Hematopoietic multipotent progenitor cell treated with erythropoietin and hydrocortisone succinate and interleukin-3 and kit ligand, for 17 days (in vitro differentiated cells): Measurements from ENCODE around the gene SCFD2.
"Not testable (repeated sequence)": the region's sequence is repeated elsewhere in the genome, so short reads cannot be mapped to it uniquely, and the experiment has no call there.

Experiments used
- DNase-seq: peaks from one replicate; pipeline ENCODE4 v3.0.0-alpha.2; 2015; ENCODE audit warnings: low spot score

The SCFD2 gene

DNA sequence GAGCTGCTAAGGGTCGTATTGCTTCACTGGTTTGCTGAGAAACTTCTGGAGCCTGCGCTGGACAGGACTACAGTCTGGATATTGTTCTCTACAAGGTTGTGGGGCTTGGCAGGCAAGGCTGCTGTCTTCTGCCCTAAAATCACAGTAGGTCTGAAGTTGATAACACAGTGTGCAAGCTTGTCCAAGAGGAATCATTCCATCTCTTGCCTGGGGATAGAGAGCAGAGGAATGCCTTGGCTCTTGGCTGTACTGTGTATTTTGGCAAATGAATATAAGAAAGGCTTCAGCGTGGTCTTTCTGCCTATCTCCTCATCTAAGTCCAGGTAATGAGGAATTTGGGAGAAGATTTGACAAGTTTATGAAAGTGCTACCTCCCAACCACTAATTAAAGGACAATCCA lies 513.1 kb downstream of the SCFD2 start:
- DNase-seq = no peak

DNA sequence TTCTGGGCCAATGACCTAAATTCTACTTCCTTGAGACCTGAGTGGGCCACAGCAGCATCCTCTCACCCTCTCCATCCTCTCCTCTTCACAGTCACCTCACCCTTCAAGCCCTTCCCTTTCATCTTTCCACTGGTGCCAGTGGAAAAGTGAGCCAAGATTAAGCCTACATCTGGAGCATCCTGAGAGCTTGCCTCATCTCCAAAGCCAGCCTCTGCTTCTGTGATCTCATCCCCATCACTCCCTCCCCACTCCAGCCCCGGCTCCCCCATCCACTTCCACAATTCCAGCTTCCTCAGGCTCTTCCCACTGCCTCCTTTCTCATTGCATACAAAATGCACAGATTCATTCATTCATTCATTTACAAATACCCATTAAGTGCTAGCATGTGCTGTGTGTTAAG lies 513.8 kb downstream of the SCFD2 start:
- no peak for DNase-seq

DNA sequence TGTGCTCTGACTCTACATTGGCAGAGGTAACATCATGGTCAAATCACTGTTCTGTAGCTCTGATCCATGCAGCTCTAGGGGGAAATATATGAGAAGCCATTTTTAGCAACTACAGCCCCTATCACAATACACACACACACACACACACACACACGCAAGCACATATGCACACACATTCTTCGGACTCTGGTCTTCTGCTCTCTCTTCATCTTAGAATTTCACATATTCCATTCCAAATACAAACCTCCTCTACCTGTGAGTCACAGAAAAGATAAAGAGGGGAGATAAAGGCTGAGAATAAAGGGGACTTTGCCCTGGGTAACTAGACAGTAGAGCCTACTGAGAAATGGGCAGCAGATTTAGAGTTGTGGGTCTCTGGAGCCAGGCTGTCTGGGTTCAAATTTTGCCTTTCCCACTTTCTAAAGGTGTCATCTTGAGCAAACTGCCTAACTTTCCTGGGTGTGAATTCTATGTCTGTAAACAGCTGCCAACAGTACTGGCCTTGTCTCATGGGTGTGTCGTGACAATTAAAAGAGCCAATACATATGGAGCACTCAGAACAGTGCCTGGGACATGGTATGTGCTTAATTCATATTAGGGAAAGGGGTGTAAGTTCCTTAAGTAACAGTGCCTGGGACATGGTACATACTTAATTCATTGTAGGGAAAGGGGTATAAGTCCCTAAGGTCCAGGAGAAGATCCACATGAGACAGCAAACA lies 515.3 kb downstream of the SCFD2 start:
- no peak for DNase-seq

DNA sequence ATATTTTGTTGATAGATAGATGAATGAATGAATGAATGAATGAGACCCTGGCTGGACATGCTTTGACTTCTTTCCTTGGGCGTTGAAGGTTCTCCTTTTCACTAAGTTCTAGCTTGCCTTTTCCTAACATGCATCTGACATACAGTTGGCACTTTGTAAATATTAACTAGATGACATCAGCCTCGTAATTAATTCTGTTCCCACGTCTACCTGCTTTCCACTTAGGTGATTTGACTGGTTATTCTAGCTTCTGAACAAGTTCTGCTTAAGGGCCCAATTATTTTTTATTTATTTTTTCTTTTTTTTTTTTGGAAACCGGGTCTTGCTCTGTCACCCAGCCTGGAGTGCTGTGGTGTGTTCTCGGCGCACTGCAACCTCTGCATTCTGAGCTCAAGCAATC lies 517.6 kb downstream of the SCFD2 start:
- DNase-seq = no peak

DNA sequence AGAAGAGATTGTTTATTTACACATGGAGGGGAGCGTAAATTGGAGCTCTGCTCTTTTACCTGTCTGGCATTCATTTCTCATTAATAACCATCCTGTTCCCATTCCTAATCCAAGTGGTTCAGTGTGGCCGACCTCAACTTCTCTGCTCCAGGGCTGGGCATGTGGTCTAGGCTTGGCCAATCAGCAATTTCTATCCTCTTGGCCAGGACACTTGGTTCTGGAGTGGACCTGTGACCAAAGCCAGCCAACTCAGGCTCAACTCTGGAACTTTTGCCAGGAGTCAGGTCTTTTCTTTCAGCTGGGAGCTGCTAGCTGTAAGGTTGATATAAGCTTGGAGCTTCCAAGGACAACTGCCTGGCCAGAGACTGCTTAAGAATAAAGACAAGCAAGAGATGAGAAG lies 519.4 kb downstream of the SCFD2 start:
- no peak for DNase-seq

DNA sequence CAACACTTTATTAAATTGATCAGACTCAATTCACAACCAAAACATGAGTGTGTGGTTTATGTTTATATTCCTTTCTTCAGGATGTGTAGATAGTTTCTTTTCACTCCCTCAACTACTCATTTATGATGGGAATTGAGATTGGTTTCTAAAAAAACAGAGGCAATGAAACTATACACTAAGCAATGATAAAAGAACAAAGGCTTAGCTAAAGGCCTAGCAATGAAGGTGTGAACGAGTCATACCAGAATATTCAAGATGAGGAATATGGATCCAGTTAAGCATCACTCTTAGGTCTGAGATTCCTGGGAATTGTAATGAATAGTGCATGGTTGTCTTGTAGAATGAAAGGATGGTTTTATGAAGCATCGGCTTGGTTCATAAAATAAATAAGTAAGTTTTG lies 521.3 kb downstream of the SCFD2 start:
- no peak for DNase-seq

DNA sequence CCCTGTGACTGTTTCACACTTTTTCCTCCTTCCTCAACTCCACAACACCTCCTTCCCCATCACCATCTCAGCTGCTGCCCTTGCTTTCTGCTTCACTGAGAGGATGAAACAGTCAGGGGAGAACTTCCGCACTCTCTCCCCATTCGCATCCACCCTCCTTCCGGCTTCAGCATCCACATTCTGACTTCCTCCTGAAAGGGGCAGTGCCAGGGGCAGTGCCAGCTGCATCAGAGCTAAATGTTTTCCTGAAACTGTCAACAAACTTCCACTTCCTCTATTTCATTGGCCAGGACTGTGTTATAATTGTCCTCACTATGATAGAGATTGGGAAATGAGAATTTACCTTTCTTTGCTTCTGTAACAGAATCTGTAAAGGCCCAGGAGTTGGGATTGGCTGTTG lies 521.9 kb downstream of the SCFD2 start:
- no peak for DNase-seq

DNA sequence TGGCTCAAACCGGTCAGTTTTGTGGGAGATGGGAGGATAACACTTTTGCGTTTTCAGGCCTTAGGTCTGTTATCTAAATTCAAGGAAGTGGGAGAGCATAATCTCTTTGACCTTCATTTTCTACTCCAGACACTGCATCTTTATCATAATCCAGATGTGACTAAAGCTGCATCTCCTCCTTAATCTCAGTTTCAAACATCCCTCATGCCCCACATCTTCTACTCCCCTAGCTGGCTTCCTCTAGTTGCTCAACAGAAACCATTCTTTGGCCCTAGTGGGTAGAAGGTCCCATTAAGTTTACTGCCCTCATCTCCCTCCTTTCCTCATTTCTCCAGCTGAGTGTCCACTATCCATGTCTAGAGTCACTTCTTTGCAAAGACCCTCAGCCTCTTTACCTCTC lies 522.5 kb downstream of the SCFD2 start:
- DNase-seq = no peak

DNA sequence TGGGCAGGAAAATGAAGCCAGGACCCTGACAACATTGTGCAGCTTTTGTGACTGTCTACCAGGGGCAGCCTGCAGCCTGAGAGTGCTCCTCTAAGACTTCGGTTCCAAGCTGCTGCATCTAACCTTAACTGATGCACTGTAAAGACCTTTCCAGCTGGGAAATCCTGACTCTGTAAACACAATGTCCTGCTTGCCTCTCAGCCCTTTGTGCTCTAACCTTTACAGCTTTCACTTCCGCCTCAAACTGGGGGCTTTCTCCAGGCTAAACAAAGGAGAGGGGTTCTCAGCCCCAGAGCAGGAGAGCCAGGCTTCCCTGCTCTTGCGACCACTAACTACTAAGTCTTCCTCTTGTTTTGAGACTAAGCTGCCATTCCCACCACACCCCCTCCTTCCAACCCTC lies 523.1 kb downstream of the SCFD2 start:
- no peak for DNase-seq

DNA sequence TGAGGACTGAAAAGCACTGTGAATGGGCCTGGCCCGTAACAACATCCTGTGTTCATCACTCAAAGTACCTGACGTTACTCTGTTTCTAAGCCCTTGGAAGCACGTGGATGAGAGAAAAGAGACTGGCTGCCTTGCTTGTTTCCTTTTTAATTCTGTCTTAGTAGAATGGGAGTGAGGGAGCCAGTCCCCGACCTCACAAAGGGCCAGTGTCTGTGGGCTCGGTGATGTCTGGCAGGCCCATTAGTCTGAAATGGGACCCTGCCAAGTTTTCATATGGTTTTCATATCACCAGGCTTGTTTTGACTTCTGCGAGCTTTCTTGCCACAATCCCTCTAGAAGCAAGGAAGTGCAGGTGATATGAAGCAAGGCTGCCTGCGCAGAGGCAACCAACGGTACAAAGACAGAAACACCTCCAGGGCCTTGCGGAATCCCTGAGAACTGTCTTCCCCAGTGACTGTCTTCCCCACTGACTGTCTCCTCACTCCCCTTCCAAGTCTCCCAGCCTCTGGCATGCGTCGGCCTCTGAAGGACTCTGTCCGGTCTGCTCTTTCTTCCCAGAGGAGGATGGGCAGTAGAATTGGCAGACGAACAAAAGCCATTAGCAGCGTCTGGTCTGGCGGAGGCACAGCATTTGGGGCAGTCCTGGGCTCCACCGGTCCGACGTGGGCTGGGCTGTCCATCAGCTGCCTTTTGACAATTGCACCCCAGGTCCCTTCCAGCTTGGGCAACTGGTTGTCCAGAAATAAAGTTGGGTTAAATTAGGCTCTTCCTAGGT lies 524.0 kb downstream of the SCFD2 start:
- no peak for DNase-seq

DNA sequence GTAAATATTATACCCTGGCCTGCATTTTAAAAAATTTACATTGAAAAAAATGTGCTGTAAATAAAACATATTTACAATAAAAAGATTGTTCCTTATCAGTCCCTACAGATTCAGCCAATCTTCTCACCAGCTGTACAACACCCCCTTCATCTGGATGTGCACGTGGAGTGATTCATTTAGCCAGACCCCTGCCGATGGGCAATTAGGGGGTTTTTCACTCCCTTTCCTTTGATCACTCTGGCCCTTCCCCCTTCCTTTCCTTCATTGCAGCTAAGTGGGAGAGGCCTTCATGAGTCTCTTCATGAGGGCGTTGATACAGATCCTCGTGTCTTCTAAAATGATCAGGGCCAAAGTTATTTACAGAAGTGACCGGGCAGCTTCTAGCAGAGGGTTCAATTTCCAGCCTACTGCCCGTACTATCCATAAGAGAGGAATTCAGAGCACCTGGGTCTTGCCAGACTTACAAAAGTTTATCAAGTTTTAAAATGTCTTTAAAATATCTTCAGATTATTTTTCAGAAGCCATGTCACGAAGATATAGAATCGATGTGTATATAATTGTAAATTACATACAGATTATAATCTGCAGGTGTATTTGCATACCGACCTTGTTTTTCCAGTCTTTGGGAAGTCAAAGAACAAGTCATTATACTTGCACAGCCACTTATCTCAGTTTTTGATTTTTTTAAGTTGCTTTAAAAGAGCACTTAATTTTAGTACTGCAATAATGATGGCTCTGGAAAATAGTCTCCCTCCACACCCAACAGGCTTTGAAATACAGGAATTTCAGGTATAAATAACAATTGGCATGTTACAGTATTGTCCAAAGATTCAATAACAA lies 525.1 kb downstream of the SCFD2 start:
- no peak for DNase-seq

DNA sequence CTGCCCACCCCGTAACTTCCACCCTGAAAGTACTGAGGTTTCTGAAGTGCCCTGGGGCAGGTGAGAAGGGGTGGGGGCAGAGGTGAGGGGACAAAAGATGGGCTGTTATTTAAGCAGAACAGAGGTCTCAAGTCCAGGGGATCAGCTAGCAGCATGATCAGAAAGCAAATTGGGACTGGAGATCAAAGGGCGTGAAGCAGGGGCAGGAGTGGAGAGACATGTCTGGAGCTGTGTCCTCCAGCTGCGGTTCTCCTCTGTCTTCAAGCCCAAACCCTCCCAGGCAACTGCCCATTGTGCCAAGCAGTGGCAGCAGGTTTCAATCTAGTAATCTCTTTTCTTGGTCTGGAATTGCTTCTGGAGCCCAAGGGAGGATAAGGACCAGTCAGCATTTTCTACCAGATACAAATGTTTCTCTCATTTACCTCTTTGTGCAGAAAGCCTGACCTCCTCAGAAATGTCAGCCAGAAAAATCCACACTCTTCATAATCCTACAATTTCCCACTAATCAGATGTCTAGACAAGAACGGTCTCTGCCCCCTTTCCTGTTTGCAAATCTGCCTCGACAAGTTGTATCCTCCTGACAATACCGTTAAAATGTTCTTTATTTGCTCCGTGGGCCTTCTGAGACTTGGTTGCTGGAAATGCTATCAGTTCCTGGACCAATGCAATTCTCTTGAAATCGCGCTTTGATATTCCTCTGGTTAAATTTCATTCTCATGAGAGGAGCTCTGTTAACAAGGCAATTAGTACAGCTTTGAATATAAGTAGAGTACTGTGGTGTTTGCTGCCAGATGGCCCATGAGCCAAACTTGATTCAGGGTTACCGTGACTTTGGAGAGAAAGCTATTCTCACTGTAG lies 526.9 kb downstream of the SCFD2 start:
- no peak for DNase-seq

DNA sequence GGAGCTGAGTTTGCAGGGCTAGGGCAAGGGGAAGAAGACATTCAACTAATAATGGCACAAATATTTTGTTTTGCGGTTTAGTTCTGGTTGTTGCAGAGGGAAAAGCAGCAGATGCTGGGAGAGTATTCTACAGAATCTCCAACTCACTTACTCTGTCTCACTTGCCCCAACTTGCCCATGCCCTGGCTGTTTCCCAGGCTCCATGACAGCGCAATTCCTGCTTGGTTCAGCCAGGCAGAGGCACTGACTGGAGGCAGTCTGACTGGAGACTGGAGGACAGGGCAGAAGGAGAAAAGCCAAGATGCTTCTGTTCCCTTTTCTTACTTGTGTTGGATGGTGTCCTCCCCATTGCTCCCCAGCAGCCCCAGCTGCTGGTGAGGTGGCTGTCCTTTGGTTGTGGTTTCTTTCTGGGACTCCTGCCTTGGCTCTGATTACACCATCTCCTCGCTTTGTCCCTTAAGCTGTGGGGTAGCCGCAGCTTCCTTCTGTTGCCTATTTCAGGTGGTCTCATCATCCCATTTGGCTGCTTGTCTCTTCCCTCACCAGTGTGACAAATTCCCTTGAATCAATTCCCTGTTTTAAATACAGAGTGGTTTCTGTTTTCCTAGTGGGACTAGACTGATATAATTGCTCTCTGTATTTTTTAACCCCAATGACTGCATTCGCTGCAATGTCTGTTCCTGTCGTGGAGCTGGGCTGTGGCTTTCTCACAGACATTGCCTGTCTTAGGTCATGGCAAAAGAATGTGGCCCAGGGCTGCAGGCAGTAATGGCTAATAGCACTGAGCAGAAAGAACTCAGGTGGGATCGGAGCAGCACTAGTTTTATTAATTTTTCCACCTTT lies 527.9 kb downstream of the SCFD2 start:
- no peak for DNase-seq

DNA sequence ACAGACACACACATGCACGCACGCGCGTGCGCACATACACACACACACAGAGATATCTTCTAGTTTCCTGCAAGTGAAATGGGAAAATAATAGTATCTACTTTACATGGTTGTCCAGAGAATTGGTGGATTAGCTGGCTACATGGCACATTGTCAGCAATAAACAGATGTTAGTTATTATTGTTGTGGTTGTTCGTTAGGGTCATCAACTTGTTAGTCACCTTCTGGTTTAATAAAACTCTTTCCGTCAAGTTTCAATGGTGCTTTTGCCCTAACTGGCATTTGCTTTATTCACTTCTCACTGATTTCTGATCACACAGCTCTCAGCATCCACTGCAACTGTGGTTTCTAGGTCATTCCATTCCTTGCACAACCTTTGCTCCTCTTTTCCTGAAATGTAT lies 529.2 kb downstream of the SCFD2 start:
- DNase-seq = no peak

DNA sequence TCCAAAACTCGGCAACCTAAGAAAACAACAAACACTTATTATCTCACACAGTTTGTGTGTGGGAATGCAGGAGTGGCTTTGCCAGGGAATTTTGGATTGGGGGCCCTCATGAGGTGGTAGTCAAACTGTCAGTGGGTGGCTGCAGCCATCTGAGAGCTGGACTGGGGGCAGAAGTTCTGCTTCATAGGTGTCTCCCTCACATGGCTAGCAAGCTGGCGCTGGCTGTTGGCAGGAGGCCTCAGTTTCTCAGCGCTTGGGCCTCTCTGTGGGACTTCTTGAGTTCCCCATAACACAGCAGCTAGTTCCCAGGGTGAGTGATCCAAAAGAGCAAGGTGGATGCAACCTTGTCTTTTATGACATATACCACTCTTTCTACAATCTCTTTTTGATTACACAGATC lies 529.7 kb downstream of the SCFD2 start:
- no peak for DNase-seq

DNA sequence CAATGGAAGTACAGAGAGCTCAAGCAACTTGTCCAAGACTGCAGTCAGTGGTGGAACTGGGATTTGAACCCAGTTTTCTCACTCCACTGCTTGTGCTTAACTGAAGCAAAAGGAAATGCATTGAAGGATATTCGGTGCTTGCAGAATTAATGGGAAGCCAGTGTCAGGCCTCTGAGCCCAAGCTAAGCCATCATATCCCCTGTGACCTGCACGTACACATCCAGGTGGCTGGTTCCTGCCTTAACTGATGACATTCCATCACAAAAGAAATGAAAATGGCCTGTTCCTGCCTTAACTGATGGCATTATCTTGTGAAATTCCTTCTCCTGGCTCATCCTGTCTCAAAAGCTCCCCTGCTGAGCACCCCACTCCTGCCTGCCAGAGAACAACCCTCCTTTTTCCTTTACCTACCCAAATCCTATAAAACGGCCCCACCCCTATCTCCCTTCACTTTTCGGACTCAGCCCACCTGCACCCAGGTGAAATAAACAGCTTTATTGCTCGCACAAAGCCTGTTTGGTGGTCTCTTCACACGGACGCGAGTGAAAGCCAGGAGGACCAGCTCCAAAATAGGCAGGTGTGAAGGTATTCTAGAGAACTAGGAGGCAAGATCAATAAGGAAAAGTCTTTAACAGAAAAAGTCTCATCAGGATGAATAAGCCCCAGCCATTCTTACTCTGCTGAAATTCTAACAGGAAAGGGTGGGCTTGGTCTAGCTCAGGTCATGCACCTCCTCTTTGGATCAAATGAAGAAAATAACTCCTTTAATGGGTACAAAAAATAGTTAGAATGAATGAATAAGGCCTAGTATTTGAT lies 531.0 kb downstream of the SCFD2 start:
- DNase-seq = not testable (repeated sequence)

DNA sequence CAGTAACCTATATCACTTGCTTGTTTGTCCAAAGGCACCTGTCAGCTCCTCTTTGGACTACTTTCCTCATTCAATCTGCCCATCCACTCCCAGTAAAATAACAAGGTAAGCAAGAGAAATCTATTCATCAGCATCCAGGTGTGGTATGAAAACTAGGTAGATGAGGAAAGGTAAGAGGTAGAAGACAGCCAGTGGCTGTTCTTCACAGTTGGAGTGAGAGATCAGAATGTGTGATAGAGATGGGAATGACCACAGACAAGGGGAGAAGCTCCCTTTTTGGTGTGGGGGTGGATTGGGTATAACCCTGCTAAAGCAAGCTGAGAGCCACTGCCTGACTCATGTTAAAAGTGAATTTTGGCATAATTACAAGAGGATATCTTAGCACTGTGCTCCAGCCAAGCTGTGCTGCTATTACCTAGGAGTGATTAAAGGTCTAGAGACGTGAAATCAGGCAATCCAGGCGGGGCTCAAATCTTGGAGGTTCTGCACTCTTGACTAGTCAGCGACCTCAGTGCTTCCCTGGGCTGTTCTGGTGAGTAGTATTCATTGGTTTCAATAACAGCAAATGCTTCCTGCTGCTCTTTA lies 531.8 kb downstream of the SCFD2 start:
- no peak for DNase-seq

DNA sequence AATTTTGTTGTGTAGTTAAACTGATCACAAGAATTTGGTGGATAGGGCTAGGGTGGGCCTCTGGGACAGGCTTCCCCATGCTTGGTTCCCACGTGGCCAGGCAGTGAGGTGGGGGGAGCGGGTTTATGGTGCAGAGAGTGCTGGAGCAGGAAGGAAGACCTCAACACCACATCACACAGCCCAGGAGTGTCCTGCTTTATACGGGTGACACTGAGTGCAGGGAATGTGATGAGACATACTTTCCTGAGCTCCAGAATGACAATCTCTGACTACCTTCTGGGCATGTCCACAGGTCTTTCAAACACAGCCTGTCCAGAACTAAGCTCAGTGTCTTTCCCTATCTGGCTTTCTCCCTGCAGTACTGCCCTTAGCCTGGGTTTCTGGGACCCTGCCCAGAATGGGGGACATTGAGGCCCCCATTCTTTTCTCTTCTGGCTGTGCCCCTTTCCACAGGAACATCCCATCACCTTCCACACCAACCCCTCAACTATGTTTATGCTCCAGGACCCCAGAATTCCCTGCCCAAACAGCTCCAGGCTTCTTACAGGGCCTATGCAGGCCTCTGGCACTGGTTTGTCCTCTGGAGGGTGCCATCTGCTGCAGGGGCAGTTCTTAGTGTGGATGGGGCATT lies 540.3 kb downstream of the SCFD2 start:
- no peak for DNase-seq
